ENCODE data around the gene LSG1.

DNA sequence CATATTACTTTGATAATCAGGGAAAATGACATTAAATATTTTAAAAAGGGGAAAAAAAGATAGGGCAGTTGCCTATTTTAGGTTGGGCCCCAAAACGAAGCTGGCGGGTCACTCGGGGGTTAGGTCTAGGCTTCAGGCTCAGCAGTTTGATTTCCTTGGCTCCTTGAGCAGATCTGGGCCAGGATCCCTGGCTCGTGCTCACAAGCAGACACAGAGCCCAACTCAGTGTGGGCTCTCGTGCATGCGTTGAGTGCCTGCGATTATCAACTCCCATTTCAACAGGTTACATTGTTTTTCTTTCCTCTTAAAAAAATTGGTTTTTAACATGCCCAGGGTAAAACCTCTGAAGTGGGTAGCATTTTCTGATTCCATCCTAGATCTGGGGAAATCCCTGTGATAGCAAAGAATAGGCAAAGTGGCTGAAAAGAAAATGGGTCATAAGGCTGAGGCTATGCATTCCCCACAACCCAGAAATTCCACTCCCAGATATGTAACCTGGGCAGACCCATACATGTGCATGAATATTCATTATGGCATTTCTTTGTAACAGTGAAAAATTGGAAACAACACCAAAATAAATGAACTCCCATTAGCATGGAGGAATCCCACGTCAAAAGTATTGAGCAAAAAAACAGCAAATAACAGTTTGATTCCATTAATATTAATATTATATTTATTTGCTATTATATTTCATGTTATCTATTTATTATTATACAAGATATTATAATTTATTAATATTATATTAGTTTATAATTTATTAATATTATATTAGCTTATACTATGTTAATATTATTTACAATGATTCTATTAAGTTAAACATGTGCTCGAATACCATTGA lies 41.5 kb upstream of the LSG1 start:
- TF ChIP-seq EZH2phosphoT487 (IDR thresholded peaks at IDR 0.05; ENCODE audit: borderline replicate concordance, low read length), result no peak
- TF ChIP-seq, protein P1, sequence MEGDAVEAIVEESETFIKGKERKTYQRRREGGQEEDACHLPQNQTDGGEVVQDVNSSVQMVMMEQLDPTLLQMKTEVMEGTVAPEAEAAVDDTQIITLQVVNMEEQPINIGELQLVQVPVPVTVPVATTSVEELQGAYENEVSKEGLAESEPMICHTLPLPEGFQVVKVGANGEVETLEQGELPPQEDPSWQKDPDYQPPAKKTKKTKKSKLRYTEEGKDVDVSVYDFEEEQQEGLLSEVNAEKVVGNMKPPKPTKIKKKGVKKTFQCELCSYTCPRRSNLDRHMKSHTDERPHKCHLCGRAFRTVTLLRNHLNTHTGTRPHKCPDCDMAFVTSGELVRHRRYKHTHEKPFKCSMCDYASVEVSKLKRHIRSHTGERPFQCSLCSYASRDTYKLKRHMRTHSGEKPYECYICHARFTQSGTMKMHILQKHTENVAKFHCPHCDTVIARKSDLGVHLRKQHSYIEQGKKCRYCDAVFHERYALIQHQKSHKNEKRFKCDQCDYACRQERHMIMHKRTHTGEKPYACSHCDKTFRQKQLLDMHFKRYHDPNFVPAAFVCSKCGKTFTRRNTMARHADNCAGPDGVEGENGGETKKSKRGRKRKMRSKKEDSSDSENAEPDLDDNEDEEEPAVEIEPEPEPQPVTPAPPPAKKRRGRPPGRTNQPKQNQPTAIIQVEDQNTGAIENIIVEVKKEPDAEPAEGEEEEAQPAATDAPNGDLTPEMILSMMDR (IDR thresholded peaks at IDR 0.05; ENCODE audit: low read depth, low read length, poor library complexity, severe bottlenecking), result no peak

Measured in DOHH2 (cell line).